GM12878 (cell line): ENCODE results near the gene ENDOV. TPM values are rescaled to one million over a fixed set of nuclear protein-coding genes. Genes with fewer than 3 reads are reported as not detected.

Source experiments
- BACH1 ChIP-seq: fragments of 450-650 bp; IDR thresholded peaks from 2 replicates; pipeline ENCODE4 v1.6.1; 2017; ENCODE audit warnings: mild to moderate bottlenecking, borderline replicate concordance
- BMI1 ChIP-seq: fragments of 450-650 bp; IDR thresholded peaks from 2 replicates; pipeline ENCODE4 v1.6.1; 2016; ENCODE audit warnings: mild to moderate bottlenecking, moderate library complexity, borderline replicate concordance
- CTCF ChIP-seq, 3 experiments: IDR thresholded peaks in 2 of 3; conservative IDR thresholded peaks in 1 of 3; 2 replicates each; pipeline ENCODE4 v1.5.1; 2011; ENCODE audit warnings: low read depth in 3 of 3, low read length in 3 of 3, mild to moderate bottlenecking in 3 of 3, control low read depth in 2 of 3, moderate library complexity in 2 of 3, inconsistent platforms in 1 of 3, mixed read lengths in 1 of 3; ENCODE audit not compliant: control insufficient read depth in 2 of 3, insufficient read depth in 1 of 3; ENCODE audit errors: extremely low read depth in 1 of 3
- ESRRA ChIP-seq: IDR thresholded peaks from 2 replicates; pipeline ENCODE4 v1.6.1; 2012; ENCODE audit warnings: mild to moderate bottlenecking, low read length, improper control_type of control experiment
- GATAD2B ChIP-seq: fragments of 450-650 bp; conservative IDR thresholded peaks from 2 replicates; pipeline ENCODE4 v1.6.1; 2017; ENCODE audit warnings: low read depth, mild to moderate bottlenecking, moderate library complexity
- IKZF1 ChIP-seq: fragments of 450-650 bp; conservative IDR thresholded peaks from 2 replicates; pipeline ENCODE4 v1.6.1; 2017; ENCODE audit warnings: antibody characterized with exemption, mild to moderate bottlenecking
- IRF4 ChIP-seq: IDR thresholded peaks from 2 replicates; pipeline ENCODE4 v1.6.1; 2011; ENCODE audit warnings: low read depth, low read length
- JUND ChIP-seq: IDR thresholded peaks from 2 replicates; pipeline ENCODE4 v1.6.1; 2012; ENCODE audit warnings: low read depth, mild to moderate bottlenecking, low read length, improper control_type of control experiment, moderate library complexity
- NFYA ChIP-seq: IDR thresholded peaks from 2 replicates; pipeline ENCODE4 v1.6.1; 2011; ENCODE audit warnings: low read depth, mild to moderate bottlenecking, low read length, improper control_type of control experiment, borderline replicate concordance
- NR2F1 ChIP-seq: fragments of 450-650 bp; conservative IDR thresholded peaks from 2 replicates; pipeline ENCODE4 v1.6.1; 2017; ENCODE audit warnings: mild to moderate bottlenecking
- RB1 ChIP-seq: fragments of 450-650 bp; formaldehyde crosslinking; IDR thresholded peaks from 2 replicates; pipeline ENCODE4 v1.6.1; 2017; ENCODE audit warnings: mild to moderate bottlenecking, borderline replicate concordance
- RELA ChIP-seq: fragments of 450-650 bp; IDR thresholded peaks from 2 replicates; pipeline ENCODE4 v1.8.0; 2014; ENCODE audit warnings: borderline replicate concordance; ENCODE audit not compliant: partially characterized antibody
- RELB ChIP-seq: fragments of 450-650 bp; IDR thresholded peaks from 2 replicates; pipeline ENCODE4 v1.6.1; 2017; ENCODE audit warnings: low read depth, mild to moderate bottlenecking, moderate library complexity
- RUNX3 ChIP-seq: IDR thresholded peaks from 2 replicates; pipeline ENCODE4 v1.6.1; 2012; ENCODE audit warnings: low read length, inconsistent platforms
- SMARCA5 ChIP-seq: fragments of 450-650 bp; IDR thresholded peaks from 2 replicates; pipeline ENCODE4 v1.6.1; 2017; ENCODE audit warnings: mild to moderate bottlenecking
- SMC3 ChIP-seq: IDR thresholded peaks from 2 replicates; pipeline ENCODE4 v1.6.1; 2011; ENCODE audit warnings: low read length, improper control_type of control experiment, borderline replicate concordance
- STAT1 ChIP-seq: fragments of 450-650 bp; conservative IDR thresholded peaks from 2 replicates; pipeline ENCODE4 v1.6.1; 2014; ENCODE audit warnings: antibody characterized with exemption, mild to moderate bottlenecking
- YBX1 ChIP-seq: fragments of 450-650 bp; IDR thresholded peaks from 2 replicates; pipeline ENCODE4 v1.6.1; 2016; ENCODE audit warnings: antibody characterized with exemption
- ZNF24 ChIP-seq: fragments of 450-650 bp; IDR thresholded peaks from 2 replicates; pipeline ENCODE4 v1.6.1; 2017; ENCODE audit warnings: antibody characterized with exemption, mild to moderate bottlenecking
- polyA plus RNA-seq, 11 experiments: library from polyadenylated mRNA; depleted of rRNA in 4 of 11; unstranded in 6 of 11; stranded (reverse) in 5 of 11; fragments of >200 nt; fragmentation: Nextera tagmentation in 4 of 11; fragmentation: Illumina TruSeq in 1 of 11; extraction: Ambion mirVana in 4 of 11; extraction: Trizol in 1 of 11; gene quantifications; 1 replicate in 1 of 11; 2 replicates in 10 of 11; pipeline versions ENCODE4 v1.2.1 to v1.2.3, GENCODE V29; 2011 to 2016; ENCODE audit warnings: inconsistent platforms in 2 of 11, missing spikeins in 2 of 11, low read depth in 1 of 11
- total RNA-seq, 4 experiments: library from RNA; depleted of rRNA in 3 of 4; stranded (reverse); fragments of >200 nt in 3 of 4; fragmentation: Illumina TruSeq in 1 of 4; extraction: Trizol in 1 of 4; gene quantifications; 2 replicates each; pipeline versions ENCODE4 v1.2.1 to v1.2.3, GENCODE V29; 2013 to 2021
- TF ChIP-seq, protein P1 (sequence below): fragments of 450-650 bp; IDR thresholded peaks from 2 replicates; pipeline ENCODE4 v1.6.1; 2016; ENCODE audit warnings: mild to moderate bottlenecking

The ENDOV gene
- total and polyA plus RNA-seq, 10 of the 15 experiments (the other 5 are each of a cell fraction or from before 2014, with no cell fraction given), result 0.63 to 11.9 (median 8.1) TPM

DNA sequence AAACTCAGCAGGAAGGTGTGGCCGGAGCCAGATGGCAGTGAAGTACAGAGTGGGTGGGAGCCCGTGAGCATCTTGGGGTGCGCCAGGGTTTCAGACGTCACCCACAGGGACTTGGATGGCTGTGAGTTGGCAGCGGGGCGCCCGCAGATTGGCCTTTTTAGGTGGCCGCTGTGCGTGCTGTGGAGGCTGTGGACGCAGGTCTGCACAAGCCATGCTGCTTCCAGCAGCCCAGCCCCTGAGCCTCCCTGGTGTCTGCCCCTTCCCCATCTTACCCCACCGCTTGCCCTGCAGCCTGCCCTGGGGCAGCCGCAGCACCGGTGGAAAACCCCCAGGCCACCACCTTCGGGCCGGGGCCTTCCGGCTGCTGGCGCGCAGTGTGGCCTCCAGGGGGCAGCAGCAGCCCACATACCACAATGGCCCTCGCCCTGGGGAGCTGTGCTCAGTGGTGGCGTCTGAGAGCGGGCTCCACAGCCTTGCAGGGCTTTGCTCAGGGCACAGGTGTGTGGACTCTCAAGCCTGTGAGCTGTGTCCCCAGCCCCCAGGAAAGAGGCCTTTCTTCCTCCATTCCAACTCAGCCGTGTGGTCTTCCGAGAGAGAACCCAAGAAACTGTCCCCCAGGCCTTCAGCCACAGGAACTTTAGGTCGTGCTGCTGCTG lies 11.8 kb downstream of the ENDOV start (continued):
- TF ChIP-seq SMARCA5, result 0 out of 2 replicates have a peak, but pooled peaks have one; percentile 70
- peak; percentile 53; the same call in 1 of the 2 replicates for TF ChIP-seq BACH1
- TF ChIP-seq JUND, result no peak
- peak; percentile 67 for TF ChIP-seq NR2F1
- TF ChIP-seq IKZF1, result peak; percentile 51
- TF ChIP-seq YBX1, result no peak
- no peak for TF ChIP-seq BMI1
- peak; percentile 95 to 99 (median 98); a peak in 5 of 6 replicates for TF ChIP-seq CTCF (IDR thresholded peaks at IDR 0.05 in 2 of 3, conservative IDR thresholded peaks at IDR 0.05 in 1 of 3; ENCODE audit: control insufficient read depth in 2 of 3, extremely low read depth in 1 of 3, insufficient read depth in 1 of 3, low read depth in 3 of 3, low read length in 3 of 3)
- TF ChIP-seq STAT1, result peak; percentile 67; the same call in 1 of the 2 replicates
- TF ChIP-seq IRF4, result 0 out of 2 replicates have a peak, but pooled peaks have one; percentile 40
- no peak for TF ChIP-seq ESRRA
- no peak for TF ChIP-seq NFYA
- TF ChIP-seq RB1, result peak; percentile 89; the same call in 1 of the 2 replicates
- peak; percentile 88 for TF ChIP-seq GATAD2B
- TF ChIP-seq RELB, result 0 out of 2 replicates have a peak, but pooled peaks have one; percentile 30
- TF ChIP-seq ZNF24, result peak; percentile 79
- TF ChIP-seq, protein P1, sequence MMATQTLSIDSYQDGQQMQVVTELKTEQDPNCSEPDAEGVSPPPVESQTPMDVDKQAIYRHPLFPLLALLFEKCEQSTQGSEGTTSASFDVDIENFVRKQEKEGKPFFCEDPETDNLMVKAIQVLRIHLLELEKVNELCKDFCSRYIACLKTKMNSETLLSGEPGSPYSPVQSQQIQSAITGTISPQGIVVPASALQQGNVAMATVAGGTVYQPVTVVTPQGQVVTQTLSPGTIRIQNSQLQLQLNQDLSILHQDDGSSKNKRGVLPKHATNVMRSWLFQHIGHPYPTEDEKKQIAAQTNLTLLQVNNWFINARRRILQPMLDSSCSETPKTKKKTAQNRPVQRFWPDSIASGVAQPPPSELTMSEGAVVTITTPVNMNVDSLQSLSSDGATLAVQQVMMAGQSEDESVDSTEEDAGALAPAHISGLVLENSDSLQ, result no peak
- peak; percentile 55 for TF ChIP-seq RUNX3
- TF ChIP-seq SMC3, result peak; percentile 99
- peak; percentile 91 for TF ChIP-seq RELA
